ENCODE data around the gene DDR1.

Gene DDR1

DNA sequence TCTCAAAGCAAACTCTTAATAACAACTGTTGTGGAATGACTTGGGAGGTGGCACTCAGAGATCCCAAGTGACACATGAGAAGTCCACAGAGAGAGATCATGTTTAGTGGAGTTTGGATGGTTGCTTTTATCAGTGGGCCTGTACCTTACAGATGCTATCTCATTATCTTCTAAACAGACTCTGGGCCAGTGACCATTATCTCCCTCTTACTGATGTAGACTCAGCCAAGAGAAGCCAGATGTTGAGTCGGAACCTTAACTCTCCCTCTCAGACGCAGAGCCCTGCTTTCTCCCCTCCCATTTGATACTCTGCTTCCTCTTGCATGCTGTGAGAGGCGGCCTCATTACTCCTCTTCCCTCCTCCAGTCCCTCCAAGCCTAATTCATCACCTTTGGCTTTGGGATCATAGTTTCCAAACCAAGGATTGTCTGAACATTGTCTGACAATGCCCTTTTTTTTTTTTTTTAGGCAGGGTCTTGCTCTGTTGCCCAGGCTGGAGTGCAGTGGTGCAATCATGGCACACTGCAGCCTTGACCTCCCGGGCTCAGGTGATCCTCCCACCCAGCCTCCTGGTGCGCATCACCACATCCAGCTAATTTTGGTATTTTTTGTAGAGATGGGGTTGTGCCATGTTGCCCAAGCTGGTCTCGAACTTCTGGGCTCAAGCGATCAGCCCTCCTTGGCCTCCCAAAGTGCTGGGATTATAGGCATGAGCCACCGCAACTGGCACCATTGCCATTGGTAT is 4.5 kb upstream of the DDR1 start:
- DNase-seq (ENCODE audit: low read depth), result no peak
- H3K4me3 ChIP-seq (ENCODE audit: low read length), result no peak overlapping the region
- TF ChIP-seq, protein P1, sequence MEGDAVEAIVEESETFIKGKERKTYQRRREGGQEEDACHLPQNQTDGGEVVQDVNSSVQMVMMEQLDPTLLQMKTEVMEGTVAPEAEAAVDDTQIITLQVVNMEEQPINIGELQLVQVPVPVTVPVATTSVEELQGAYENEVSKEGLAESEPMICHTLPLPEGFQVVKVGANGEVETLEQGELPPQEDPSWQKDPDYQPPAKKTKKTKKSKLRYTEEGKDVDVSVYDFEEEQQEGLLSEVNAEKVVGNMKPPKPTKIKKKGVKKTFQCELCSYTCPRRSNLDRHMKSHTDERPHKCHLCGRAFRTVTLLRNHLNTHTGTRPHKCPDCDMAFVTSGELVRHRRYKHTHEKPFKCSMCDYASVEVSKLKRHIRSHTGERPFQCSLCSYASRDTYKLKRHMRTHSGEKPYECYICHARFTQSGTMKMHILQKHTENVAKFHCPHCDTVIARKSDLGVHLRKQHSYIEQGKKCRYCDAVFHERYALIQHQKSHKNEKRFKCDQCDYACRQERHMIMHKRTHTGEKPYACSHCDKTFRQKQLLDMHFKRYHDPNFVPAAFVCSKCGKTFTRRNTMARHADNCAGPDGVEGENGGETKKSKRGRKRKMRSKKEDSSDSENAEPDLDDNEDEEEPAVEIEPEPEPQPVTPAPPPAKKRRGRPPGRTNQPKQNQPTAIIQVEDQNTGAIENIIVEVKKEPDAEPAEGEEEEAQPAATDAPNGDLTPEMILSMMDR (conservative IDR thresholded peaks at IDR 0.05; ENCODE audit: low read depth, low read length), result no peak

DNA sequence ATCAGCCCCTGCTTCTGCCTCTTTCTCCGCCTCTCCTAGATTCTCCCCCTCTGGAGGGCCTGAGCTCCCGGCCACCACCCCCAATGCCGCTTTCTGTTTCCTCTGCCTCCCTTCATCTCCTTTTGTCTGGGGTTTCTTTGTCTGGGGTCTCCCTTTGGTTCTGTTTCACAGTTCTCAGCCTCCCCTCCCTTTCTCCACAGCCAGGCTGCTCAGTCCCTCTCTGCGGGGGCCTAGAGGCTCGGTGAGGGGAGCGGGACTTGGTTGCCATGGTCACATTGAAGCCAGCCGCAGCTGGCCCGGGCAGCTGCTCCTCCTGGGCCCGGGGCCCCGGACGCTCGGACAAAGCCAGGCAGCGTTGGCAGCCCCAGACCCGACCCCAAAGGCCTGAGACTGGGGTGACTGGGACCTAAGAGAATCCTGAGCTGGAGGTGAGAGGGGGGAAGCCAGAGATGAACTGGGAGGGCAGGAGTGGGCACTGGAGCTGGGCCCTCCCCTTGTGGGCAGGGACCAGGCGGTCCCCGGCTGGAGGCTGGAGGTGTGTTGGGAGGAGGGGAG is 3.5 kb upstream of the DDR1 start:
- no peak overlapping the region for H3K4me3 ChIP-seq (ENCODE audit: low read length)
- TF ChIP-seq, protein P1 (conservative IDR thresholded peaks at IDR 0.05; ENCODE audit: low read depth, low read length), result no peak
- DNase-seq (ENCODE audit: low read depth), result no peak

DNA sequence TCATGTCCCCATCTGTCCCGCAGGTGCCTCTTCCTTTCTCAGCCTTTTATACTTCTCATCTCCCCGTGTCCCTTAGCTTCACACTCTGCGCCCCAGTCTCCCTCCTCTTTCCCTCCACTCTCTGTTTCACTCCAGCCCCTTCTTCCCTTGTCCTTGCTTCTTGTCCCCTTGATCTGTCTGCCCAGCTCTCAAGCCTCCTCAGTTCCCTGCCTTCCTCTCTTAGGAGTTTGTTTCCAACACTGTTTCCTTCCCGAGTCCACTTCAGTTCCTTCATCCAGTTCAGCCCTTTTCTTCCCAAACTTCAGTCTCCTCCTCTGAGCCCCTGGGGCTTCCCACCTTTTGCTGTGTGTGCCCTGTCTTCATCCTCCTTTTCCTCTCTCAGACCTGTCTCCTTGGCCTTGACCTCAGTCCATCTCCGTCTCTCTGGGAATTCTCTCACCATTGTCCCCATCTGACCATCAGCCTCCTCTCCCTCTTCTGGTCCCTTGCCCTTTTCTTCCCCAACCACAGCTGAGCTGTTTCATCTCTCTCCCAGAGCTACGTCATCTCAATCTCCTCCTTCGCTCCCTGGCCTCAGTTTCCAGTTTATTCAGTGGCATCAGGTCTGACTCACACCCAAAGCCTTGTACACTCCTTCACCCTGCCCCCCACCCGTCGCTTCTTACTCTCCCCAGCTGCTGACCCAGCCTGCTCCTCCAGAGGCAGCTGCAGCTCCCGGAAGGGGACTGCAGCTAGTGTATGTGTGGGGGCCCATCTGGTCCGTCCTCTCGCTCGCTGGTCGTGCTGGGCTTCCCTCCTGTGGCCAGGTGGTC is 2.7 kb upstream of the DDR1 start:
- H3K4me3 ChIP-seq (ENCODE audit: low read length), result no peak overlapping the region
- DNase-seq (ENCODE audit: low read depth), result no peak
- TF ChIP-seq, protein P1 (conservative IDR thresholded peaks at IDR 0.05; ENCODE audit: low read depth, low read length), result no peak

DNA sequence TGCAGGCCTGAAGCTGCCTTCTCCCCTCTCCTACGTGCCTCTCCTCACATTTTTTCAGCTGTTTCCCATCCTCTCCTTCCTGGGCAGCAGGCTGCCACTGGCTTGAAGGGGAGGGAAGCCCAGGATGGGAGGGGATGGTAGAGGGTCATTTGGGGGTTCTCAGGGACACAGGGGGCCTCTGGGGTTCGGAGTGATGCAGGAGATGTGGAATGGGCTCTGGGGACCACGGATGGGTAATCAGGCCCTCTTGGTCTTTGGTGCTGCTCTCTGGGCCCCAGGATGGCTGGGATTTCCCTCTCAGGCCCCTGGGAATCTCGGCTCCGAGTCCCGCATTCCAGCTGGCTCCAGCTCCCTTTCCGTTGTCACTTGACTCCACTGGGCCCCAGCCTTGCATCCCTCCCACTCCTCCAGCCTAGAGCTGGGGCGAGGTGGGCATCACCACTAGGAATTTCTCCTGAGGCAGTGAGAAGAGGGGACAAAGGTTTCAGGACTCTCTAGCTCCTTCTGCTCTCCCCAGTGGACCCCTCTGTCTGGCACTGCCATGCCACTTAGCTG is 2.0 kb upstream of the DDR1 start:
- DNase-seq (ENCODE audit: low read depth), result no peak
- no peak overlapping the region for H3K4me3 ChIP-seq (ENCODE audit: low read length)
- TF ChIP-seq, protein P1 (conservative IDR thresholded peaks at IDR 0.05; ENCODE audit: low read depth, low read length), result no peak

DNA sequence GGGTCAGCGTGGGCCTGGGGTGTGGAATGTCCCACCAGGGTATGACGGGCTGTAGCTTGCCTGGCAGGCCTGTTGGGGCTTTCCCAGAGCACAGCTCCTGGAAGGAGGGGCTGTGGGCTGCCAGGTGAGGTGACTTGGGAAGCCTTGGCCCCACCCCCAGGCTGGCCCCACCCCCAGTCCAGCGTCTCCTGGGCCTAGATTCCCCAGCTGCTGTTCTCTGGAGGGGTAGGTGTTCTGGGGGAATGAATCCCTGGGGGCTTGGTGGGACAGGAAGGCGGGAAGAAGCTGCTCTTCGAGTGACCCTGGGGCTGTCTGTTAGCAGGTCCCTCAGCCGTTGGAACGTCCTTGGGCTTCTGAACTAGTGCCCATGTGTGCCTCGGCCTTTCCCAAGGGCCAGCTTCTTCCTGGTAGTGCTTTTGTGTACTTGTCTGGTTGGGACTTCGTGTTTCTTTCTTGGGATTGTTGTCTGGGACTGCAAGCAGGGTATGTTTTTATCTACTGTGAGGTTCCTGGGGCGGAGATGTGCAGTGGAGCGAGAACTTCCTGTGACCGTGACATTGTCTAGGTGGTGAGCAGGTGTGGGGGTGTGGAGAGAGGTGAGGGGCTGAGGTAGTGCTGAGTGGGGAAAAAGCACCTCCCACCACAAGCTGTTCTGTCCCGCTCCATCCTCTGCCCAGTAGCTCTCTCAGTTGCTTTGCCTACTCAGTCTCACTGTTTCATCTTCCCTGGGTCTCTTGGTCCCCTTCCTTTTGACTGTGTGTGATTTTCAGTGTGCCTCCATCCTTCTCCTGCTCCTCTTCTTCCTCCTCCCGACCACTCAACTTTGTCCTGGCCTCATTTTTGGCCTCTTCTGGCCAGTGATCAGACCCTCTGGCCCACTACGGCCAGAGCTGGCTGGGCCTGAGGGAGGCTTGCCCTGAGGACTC is 1.3 kb upstream of the DDR1 start:
- no peak for DNase-seq (ENCODE audit: low read depth)
- TF ChIP-seq, protein P1 (conservative IDR thresholded peaks at IDR 0.05; ENCODE audit: low read depth, low read length), result no peak
- H3K4me3 ChIP-seq (ENCODE audit: low read length), result peak overlapping the region; percentile 22

Data from retinal pigment epithelial cell (primary cell).